AG10803 (cell line): ENCODE data around the gene NDUFB7.
"Not testable (repeated sequence)": the region's sequence is repeated elsewhere in the genome, so short reads cannot be mapped to it uniquely, and the experiment has no call there.

Experiments used
- DNase-seq: peaks from one replicate; pipeline ENCODE4 v3.0.0; 2010; ENCODE audit warnings: low read depth
- H3K4me3 ChIP-seq: 2 replicates; pipeline ENCODE4 v1.5.1; 2011; ENCODE audit warnings: mild to moderate bottlenecking, low read length, control low read depth
- CTCF ChIP-seq: conservative IDR thresholded peaks from 2 replicates; pipeline ENCODE4 v1.5.1; 2011; ENCODE audit warnings: mild to moderate bottlenecking, low read length, control low read depth, inconsistent platforms

Gene NDUFB7

GRCh38 chr19:14611051-14611450 lies 39.2 kb upstream of the NDUFB7 start:
- H3K4me3 ChIP-seq = no peak overlapping the region
- TF ChIP-seq CTCF = no peak
- no peak for DNase-seq

- no peak for TF ChIP-seq CTCF
- no peak overlapping the region for H3K4me3 ChIP-seq
Measured at GRCh38 chr19:14606627-14607026, 34.8 kb upstream of the NDUFB7 start.

GRCh38 chr19:14603990-14604387 lies 32.1 kb upstream of the NDUFB7 start:
- DNase-seq = no peak
- no peak for TF ChIP-seq CTCF
- H3K4me3 ChIP-seq = no peak overlapping the region

More at GRCh38 chr19:14606627-14607026, 34.8 kb upstream of the NDUFB7 start:
- DNase-seq = no peak

- no peak for TF ChIP-seq CTCF
- H3K4me3 ChIP-seq = no peak overlapping the region
- no peak for DNase-seq
Measured at GRCh38 chr19:14599548-14600147, 27.8 kb upstream of the NDUFB7 start.

GRCh38 chr19:14595558-14595957 lies 23.7 kb upstream of the NDUFB7 start:
- no peak overlapping the region for H3K4me3 ChIP-seq
- TF ChIP-seq CTCF = no peak
- no peak for DNase-seq

- DNase-seq, H3K4me3 ChIP-seq: not testable (repeated sequence)
Measured at GRCh38 chr19:14589433-14589832, 17.6 kb upstream of the NDUFB7 start.

- not testable (repeated sequence) for H3K4me3 ChIP-seq
- DNase-seq = peak; percentile 3
Measured at GRCh38 chr19:14585187-14585586, 13.3 kb upstream of the NDUFB7 start.

- not testable (repeated sequence) for H3K4me3 ChIP-seq, DNase-seq
Measured at GRCh38 chr19:14584372-14584771, 12.5 kb upstream of the NDUFB7 start.

- no peak within 1 kb of the TSS for H3K4me3 ChIP-seq
- no peak for TF ChIP-seq CTCF
- DNase-seq = no peak
Measured at GRCh38 chr19:14582894-14583340, 11.1 kb upstream of the NDUFB7 start, which contains the start of gene CLEC17A. CLEC17A (plus strand) TSS chr19:14583084; CDS start chr19:14583161, 77 bp downstream.
